NCI-H1048 (cell line): ENCODE measurements around the gene PLXNA4.

ENCODE experiments used
- DNase-seq: peaks from one replicate; lab custom pipeline; 2025; lab: John Stamatoyannopoulos, UW

PLXNA4 gene

GRCh38 chr7:132149436-132150304 is 426.6 kb downstream of the PLXNA4 start:
- DNase-seq = no peak

DNA sequence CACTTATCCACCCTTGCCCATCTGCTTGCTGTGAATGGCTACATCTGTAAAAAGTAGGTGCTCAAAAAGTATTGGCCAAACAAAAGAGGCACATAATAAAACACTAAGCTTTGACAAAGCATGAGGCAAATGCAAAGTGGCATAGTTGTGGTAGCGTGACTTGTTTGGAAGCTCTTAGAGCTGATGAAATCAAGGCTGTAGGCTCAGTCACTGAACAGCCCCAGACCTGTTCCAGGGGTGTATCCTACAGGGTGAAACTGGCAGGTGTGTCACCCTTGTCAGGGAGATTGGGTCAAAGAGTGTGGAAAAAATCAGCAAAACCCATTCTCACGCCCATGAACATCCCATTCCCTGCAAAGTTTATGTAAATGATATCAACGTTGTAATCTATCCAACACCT is 427.4 kb downstream of the PLXNA4 start:
- no peak for DNase-seq

- DNase-seq = no peak
These were observed 430.8 kb downstream of the PLXNA4 start for GRCh38 chr7:132145466-132145865.

- no peak for DNase-seq
These were observed 431.2 kb downstream of the PLXNA4 start for GRCh38 chr7:132145063-132145462.

GRCh38 chr7:132142006-132142405 is 434.3 kb downstream of the PLXNA4 start:
- no peak for DNase-seq

- DNase-seq = no peak
These were observed 435.2 kb downstream of the PLXNA4 start for GRCh38 chr7:132141109-132141508.

DNA sequence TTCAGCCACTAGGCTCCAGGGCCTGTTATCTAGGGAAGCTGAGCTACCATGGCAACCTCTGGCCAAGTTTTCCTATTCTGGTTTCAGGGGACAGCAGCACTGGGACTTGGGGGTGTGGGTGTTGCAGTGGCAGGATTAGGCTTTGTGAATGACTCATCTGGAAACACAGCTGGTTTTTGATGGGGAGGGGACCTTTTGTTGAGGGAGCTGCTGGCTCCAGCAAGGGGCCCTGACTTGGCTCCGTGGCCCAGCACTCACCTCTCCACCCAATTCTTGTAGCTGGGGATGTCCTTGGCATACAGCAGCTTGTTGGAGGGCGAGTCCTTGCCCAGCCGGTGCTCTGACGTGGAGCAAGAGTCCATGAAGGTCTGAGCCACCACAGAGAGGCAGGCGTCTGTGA is 435.9 kb downstream of the PLXNA4 start:
- no peak for DNase-seq

DNA sequence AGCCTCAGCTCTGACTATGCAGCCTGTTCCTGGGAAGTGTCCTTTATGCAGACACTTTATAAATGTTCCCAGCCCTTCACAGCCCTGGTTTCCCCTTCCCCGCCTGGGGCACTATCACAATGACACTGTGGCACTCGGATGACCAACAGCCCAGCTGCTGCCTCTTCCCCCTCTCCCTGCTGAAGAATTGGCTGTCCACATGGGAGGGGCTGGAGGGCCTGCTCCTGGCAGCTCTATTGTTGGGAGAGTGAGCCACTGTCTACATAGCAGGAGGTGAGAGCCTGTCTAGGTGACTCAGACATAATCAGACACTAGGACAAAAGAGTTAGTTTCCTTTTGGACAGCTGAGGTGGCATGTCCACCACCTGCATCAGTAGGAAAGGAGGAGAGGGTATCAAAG is 437.5 kb downstream of the PLXNA4 start:
- DNase-seq = no peak

- no peak for DNase-seq
These were observed 438.6 kb downstream of the PLXNA4 start for GRCh38 chr7:132137681-132138080.

DNA sequence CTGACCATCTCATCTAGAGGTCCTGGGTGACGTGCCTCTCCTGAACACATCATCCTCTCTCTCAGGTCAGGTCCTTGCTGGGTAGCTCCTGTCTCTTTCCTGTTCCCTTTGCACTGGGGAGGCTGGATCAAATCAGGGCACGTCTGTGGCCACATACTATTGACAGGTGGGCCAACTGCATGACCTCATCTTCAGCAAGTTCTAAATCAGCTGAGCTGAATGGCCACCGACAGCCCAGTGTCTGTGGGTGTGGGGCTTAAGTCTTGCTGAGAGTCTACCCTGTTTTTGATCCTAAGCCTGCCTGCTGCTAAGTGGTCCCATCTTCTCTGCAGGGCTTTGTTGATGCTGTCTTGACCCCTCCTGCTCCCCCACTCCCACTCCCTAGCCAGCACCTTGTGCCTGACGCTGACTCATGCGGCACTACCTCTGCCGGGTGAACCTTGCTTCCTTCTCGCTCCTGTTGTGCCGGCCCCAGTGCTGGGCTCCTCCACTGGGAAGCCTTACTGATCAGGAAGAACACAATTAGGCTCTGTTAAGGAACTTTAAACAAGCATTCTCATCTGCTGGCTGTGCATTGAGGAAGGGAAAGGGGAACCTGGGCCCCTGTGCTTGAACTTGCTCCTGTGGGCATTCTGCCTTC is 440.4 kb downstream of the PLXNA4 start:
- no peak for DNase-seq

DNA sequence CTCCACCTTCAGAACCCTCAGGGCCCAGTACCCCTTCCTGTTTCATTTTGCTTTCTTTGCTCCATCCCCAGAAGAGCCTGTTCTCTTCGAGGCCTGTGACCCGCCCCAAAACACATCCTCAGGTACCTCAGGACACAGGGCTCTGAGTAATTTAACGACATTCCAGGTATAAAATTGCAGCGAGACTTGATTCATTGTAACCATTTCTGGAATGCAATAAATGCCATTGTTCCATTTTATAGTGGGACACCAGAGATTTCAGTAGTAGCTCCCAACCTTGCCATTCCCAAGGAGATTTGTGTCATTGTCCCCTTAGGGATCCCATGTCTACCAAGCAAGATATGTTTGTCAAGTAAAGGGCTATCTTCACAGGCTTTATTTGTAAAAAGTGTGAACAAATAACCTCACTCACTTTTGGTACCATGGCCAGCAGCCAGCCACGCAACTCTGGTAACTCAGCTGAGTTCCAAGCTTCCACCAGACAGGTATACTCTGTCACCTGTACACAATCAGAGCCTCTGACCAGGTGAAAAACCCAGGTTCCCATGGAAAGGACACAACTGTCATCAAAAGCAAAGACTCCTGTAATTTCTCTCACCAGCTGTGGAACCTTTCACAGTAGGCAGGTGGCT is 441.3 kb downstream of the PLXNA4 start:
- no peak for DNase-seq

GRCh38 chr7:132133501-132133900 is 442.8 kb downstream of the PLXNA4 start:
- DNase-seq = no peak

DNA sequence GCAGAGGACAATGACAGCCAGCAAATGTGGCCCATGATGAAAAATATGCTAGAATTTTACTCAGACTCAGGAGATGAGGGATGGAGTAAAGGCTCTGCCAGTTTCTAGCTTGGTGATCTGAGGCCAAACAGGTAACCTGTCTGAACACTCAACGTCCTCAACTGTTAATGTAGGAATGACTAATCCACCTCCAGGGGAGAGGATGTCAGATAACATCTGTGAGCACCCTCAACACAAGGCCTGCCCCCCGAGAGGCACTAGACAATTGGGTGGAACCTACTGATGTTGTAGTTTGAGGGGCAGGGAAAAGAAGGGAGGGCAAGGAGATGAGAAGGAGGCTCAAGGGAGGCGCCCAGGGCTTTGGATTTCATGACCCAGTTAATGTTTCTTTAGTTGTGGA is 445.1 kb downstream of the PLXNA4 start:
- DNase-seq = no peak

- DNase-seq = no peak
These were observed 445.8 kb downstream of the PLXNA4 start for GRCh38 chr7:132130497-132130896.

GRCh38 chr7:132125872-132126595 is 450.2 kb downstream of the PLXNA4 start:
- no peak for DNase-seq

GRCh38 chr7:132125096-132125495 is 451.2 kb downstream of the PLXNA4 start:
- DNase-seq = no peak

DNA sequence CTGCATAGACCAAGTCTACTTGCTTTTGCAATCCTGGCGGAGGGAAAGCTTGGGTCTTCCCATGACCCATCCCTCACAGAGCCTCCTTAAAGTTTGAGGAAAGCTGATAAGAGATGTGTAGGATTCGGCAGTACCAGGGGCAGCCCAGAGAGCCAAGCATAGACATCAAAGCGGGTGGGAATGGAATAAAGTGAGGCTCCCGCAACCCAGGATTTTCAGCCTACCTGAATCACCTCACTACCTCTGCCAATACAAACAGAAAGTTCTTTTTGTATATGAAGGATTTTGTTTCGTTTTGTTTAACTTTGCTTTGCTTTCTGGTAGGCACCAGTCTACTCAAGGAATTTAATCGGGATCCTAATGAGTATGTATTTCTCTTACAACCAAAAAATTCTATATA is 451.7 kb downstream of the PLXNA4 start:
- no peak for DNase-seq

GRCh38 chr7:132123773-132124172 is 452.5 kb downstream of the PLXNA4 start:
- DNase-seq = no peak

DNA sequence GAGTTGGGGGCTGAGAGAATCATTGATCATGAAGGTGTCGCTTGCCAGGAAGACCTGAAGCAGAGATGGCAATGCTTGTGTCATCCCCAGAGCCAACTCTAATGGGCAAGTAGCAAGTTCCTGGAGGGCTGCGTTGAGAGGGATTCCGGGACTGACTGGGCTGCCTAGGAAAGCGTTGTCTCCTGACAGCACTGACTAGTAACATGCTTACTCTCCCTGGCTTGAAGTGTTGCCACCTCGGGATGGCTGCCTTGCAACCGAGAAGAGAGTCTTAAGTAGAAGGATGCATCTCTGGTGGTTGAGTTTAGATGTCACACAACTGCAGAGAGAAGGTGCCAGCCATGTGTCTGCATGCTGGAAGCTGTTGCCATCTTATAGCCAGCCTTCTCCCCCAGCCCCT is 453.4 kb downstream of the PLXNA4 start:
- DNase-seq = no peak

DNA sequence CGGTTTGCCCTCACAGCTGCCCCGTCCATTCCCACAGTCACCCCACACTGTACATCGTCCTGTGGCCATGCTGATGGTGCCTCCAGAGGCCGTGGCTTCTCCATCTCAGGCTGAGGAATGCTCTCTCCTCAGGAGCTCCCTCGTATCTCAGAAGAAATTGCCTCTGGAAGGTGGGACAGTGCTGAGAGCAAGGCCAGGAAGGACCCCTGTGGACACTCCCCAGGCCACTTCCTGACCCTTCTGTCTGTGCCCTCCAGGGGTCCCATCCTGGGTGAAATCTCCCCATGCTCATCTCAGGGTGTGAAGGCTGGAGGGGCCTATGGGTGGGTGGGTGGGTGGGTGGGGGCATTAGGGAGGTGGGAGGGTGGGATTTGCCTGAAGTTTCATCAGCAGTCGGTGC is 454.3 kb downstream of the PLXNA4 start:
- no peak for DNase-seq

DNA sequence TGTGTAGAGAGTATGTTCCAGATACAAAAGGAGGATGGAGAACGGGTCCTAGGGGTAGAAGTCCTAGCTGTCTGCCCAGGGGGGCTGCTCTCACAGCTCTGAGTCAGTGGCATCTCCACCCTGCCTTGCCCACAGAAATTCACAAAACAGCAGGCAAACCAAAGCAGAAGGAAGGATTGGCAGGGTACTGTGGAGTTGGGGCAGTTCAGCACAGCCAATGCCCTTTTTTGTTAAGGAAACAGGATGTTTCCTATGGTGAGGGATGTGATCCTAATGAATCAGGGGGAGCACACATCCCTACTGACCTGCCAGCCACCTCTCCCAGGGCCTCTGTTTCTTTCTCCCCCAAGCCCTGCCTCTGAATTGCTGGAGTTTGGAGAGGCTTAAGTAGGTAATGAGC is 457.6 kb downstream of the PLXNA4 start:
- DNase-seq = no peak

GRCh38 chr7:132117636-132118035 is 458.6 kb downstream of the PLXNA4 start:
- DNase-seq = no peak
